ENCODE results near the gene ZNF716. TPM values are rescaled to one million over a fixed set of nuclear protein-coding genes. Genes with fewer than 3 reads are reported as not detected.

ZNF716 gene
- total and polyA plus RNA-seq, 2 donors (not counting 3 experiments of a cell fraction or from before 2014, with no cell fraction given) = not detected

DNA sequence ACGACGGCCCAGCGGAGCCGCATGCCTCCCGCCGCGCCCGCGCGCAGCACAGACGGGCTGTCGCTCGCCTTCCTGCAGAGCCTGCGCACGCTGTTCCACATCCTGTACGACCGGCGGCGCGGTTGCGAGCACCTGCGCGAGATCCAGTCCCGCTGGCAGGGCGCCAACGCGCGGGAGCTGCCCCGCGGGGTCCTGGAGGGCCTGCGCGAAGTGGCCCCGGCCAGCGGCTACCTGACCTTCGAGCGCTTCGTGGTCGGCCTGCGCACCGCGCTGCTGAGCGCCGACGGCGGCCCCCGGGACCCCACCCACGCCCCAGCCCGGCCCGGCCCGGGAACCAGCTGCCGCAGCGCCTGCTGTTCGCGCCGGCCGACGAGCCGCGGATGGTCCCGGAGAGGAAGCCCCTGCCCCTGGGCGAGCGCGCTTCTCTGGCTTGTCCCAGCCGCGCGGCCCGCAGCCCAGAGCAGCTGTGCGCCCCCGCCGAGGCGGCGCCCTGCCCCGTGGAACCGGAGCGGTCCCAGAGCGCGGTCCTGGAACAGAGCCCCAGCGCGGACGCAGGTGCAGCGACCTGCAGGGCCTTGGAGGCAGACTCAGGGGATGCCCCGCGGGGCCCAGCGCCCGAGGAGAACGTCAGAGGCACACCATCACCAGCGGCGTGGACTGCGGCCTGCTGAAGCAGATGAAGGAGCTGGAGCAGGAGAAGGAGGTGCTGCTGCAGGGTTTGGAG lies 25.3 kb upstream of the ZNF716 start:
- Histone ChIP-seq H3K9ac (replicated peaks; ENCODE audit: extremely low read depth, insufficient read depth, low read length) (no peak overlapping the region), H3K4me3 (replicated peaks in 1 of 3; ENCODE audit: insufficient read depth in 1 of 3, low read depth in 1 of 3, low read length in 3 of 3) (no peak overlapping the region), H3K36me3 (ENCODE audit: control insufficient read depth in 2 of 2, extremely low read depth in 1 of 2, insufficient read depth in 2 of 2, low read length in 2 of 2) (no peaks in the 10 kb centered on the region), H3K9me3 (replicated peaks; ENCODE audit: control insufficient read depth, insufficient read depth, low read length) (peaks cover 4% of the 10 kb centered on the region), H3K27me3 (ENCODE audit: control insufficient read depth in 2 of 2, insufficient read depth in 2 of 2, low read length in 2 of 2) (no peaks in the 10 kb centered on the region), H3K27ac (ENCODE audit: insufficient read depth, low read depth, low read length) (no peak overlapping the region), H3K4me1 (ENCODE audit: control insufficient read depth, extremely low read depth, insufficient read depth, low read length) (no peaks in the 10 kb centered on the region), H2AFZ (ENCODE audit: low read depth, low read length) (no peak overlapping the region), H3K79me2 (ENCODE audit: control insufficient read depth, insufficient read depth, low read length) (no peaks in the 10 kb centered on the region), H3K9me1 (replicated peaks; ENCODE audit: control insufficient read depth, extremely low read depth, insufficient read depth, low read length) (no peaks in the 10 kb centered on the region), H3K4me2 (ENCODE audit: insufficient read depth, low read length) (no peak overlapping the region), H4K20me1 (replicated peaks; ENCODE audit: control insufficient read depth, extremely low read depth, insufficient read depth, low read length) (no peaks in the 10 kb centered on the region)
- DNase-seq (ENCODE audit: low read depth, low spot score) = no peak
- intact Hi-C loops (cut with micrococcal nuclease) = no loop called here
- POLR2A ChIA-PET = no interaction called here
- no TSS peak for BruUV-seq (replicated peaks)
- CTCF ChIA-PET = no interaction called here
- dilution Hi-C loops (cut with MboI; ENCODE audit: extremely low pct_ligation_motif_present, low sequenced_read_pairs) = no loop called here
- TF ChIP-seq CTCF (IDR thresholded peaks at IDR 0.05; ENCODE audit: extremely low read depth in 1 of 2, insufficient read depth in 1 of 2, low read depth in 1 of 2, low read length in 2 of 2) = no peak
- TF ChIP-seq FOS (IDR thresholded peaks at IDR 0.05; ENCODE audit: borderline replicate concordance, insufficient read depth, low read length) = no peak
- no peak for TF ChIP-seq MYC (IDR thresholded peaks at IDR 0.05; ENCODE audit: low read depth, low read length)
- no peak for TF ChIP-seq EZH2 (IDR thresholded peaks at IDR 0.05; ENCODE audit: borderline replicate concordance, low read depth, low read length, severe bottlenecking)
- no peak for TF ChIP-seq MAX (IDR thresholded peaks at IDR 0.05; ENCODE audit: insufficient read depth, insufficient read length)
- TF ChIP-seq JUN (IDR thresholded peaks at IDR 0.05; ENCODE audit: borderline replicate concordance, insufficient read depth, insufficient read length, low read depth) = no peak
- TF ChIP-seq GATA2 (IDR thresholded peaks at IDR 0.05; ENCODE audit: insufficient read depth, insufficient read length, low read depth, low read length) = no peak
- no peak for TF ChIP-seq POLR2AphosphoS5 (IDR thresholded peaks at IDR 0.05; ENCODE audit: insufficient read depth, low read depth, low read length)
- TF ChIP-seq POLR2A (IDR thresholded peaks at IDR 0.05; ENCODE audit: low read depth, low read length) = no peak
- no peak for FAIRE-seq

All from endothelial cell of umbilical vein (primary cell).